ENCODE data around the gene PPARD.

DNA sequence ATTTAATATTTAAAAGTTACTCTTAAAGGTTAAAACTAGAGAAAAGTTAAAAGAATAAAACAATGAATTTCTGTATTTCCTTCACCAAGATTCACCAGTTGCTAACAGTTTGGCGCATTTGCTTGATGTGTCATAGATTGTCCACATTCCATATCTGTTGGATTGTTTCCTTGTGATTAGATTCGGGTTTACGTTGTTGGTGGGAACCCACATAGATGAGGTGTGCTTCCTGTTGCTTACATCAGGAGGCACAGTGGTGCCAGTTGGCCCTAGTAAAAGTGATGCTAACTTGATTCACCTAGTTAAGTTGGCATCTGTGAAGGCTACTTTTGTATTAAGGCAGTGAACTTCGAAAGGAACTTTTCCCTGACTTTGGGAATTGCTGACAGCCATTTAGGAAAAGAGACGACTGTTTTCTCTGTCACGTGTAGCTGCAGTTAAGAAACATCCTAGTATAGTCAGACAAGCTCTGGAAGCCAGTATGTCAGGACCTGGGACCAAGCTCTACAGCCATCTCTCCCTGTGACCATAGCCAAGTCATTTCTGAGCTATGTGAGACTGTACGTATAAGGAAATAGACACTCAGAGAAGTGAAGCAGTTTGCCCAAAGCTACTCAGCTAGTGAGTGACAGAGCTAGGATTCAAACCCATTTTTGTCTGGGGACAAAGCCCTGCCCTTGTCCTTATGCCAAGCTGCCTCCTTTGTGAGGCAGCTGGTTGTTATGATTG, 49.0 kb downstream of the PPARD start:
- TF ChIP-seq LEF1 (IDR thresholded peaks at IDR 0.05; ENCODE audit: borderline replicate concordance) (no peak), CTBP1 (IDR thresholded peaks at IDR 0.05; ENCODE audit: borderline replicate concordance) (no peak), ARNT (IDR thresholded peaks at IDR 0.05) (no peak), ZNF384 (IDR thresholded peaks at IDR 0.05) (no peak), HDGF (IDR thresholded peaks at IDR 0.05; ENCODE audit: borderline replicate concordance) (no peak), BHLHE40 (IDR thresholded peaks at IDR 0.05; ENCODE audit: borderline replicate concordance) (no peak), TARDBP (IDR thresholded peaks at IDR 0.05) (no peak)
- TF ChIP-seq, protein P1, sequence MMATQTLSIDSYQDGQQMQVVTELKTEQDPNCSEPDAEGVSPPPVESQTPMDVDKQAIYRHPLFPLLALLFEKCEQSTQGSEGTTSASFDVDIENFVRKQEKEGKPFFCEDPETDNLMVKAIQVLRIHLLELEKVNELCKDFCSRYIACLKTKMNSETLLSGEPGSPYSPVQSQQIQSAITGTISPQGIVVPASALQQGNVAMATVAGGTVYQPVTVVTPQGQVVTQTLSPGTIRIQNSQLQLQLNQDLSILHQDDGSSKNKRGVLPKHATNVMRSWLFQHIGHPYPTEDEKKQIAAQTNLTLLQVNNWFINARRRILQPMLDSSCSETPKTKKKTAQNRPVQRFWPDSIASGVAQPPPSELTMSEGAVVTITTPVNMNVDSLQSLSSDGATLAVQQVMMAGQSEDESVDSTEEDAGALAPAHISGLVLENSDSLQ (IDR thresholded peaks at IDR 0.05) = no peak
